ENCODE data around the gene FNDC3B. TPM values are rescaled to one million over a fixed set of nuclear protein-coding genes. Genes with fewer than 3 reads are reported as not detected.

The FNDC3B gene
- polyA plus RNA-seq, 2 of the 4 experiments (the other 2 are of a cell fraction) = 29.5 to 33.6 TPM

- no peaks in the 10 kb centered on the region for H3K9me3 ChIP-seq
- DNase-seq (ENCODE audit: low read depth in 1 of 2, low spot score in 1 of 2) (no peak), ATAC-seq (no peak), FAIRE-seq (no peak)
- H3K4me3 ChIP-seq = no peak overlapping the region
- H3K27ac ChIP-seq = no peak overlapping the region
- TF ChIP-seq HOXA7 (CRISPR knock-in tag; IDR thresholded peaks at IDR 0.05) = no peak
- no peak for TF ChIP-seq MYC (IDR thresholded peaks at IDR 0.05; ENCODE audit: borderline replicate concordance, low read length)
- no peak for TF ChIP-seq ZFP36 (IDR thresholded peaks at IDR 0.05; ENCODE audit: borderline replicate concordance, partially characterized antibody)
- TF ChIP-seq EHF (CRISPR knock-in tag; IDR thresholded peaks at IDR 0.05) = no peak
- no peak for TF ChIP-seq E2F6 (IDR thresholded peaks at IDR 0.05; ENCODE audit: borderline replicate concordance, low read depth)
- TF ChIP-seq, protein P1, sequence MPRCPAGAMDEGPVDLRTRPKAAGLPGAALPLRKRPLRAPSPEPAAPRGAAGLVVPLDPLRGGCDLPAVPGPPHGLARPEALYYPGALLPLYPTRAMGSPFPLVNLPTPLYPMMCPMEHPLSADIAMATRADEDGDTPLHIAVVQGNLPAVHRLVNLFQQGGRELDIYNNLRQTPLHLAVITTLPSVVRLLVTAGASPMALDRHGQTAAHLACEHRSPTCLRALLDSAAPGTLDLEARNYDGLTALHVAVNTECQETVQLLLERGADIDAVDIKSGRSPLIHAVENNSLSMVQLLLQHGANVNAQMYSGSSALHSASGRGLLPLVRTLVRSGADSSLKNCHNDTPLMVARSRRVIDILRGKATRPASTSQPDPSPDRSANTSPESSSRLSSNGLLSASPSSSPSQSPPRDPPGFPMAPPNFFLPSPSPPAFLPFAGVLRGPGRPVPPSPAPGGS (IDR thresholded peaks at IDR 0.05) = no peak
- no peak for TF ChIP-seq ESRRA (IDR thresholded peaks at IDR 0.05; ENCODE audit: borderline replicate concordance, low read length)
- TF ChIP-seq RAD21 (conservative IDR thresholded peaks at IDR 0.05 in 1 of 2, IDR thresholded peaks at IDR 0.05 in 1 of 2) = no peak
- TF ChIP-seq, protein P2, sequence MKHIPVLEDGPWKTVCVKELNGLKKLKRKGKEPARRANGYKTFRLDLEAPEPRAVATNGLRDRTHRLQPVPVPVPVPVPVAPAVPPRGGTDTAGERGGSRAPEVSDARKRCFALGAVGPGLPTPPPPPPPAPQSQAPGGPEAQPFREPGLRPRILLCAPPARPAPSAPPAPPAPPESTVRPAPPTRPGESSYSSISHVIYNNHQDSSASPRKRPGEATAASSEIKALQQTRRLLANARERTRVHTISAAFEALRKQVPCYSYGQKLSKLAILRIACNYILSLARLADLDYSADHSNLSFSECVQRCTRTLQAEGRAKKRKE (CRISPR knock-in tag; IDR thresholded peaks at IDR 0.05; ENCODE audit: low read depth) = no peak
- 90% methylated on average over 4 of the region's 4 CpGs for WGBS (ENCODE audit: missing lambda C conversion rate)
- ChIA-PET CTCF (no interaction called here), POLR2A (no interaction called here)
- H3K4me2 ChIP-seq = no peak overlapping the region
- H3K4me1 ChIP-seq = no peaks in the 10 kb centered on the region
Measured at GRCh38 chr3:172387728-172388127, 348.4 kb downstream of the FNDC3B start.

GRCh38 chr3:172388412-172389078 lies 349.2 kb downstream of the FNDC3B start:
- CTCF ChIA-PET = no interaction called here

GRCh38 chr3:172390792-172391191 lies 351.4 kb downstream of the FNDC3B start:
- H3K4me3 ChIP-seq = no peak overlapping the region
- CTCF ChIA-PET = no interaction called here
- ATAC-seq = no peak
- no peaks in the 10 kb centered on the region for H3K9me3 ChIP-seq
- POLR2A ChIA-PET = no interaction called here
- H3K4me2 ChIP-seq = no peak overlapping the region
- H3K4me1 ChIP-seq = no peaks in the 10 kb centered on the region
- 90% methylated on average over 5 of the region's 5 CpGs for WGBS (ENCODE audit: missing lambda C conversion rate)
- no peak overlapping the region for H3K27ac ChIP-seq
- no peak for FAIRE-seq
- no peak for DNase-seq (ENCODE audit: low read depth in 1 of 2, low spot score in 1 of 2)
- TF ChIP-seq TP53 (CRISPR knock-in tag; IDR thresholded peaks at IDR 0.05) = no peak
- TF ChIP-seq BHLHE40 (IDR thresholded peaks at IDR 0.05; ENCODE audit: low read depth, low read length) = no peak
- no peak for TF ChIP-seq EHF (CRISPR knock-in tag; IDR thresholded peaks at IDR 0.05)
- no peak for TF ChIP-seq MAFK (IDR thresholded peaks at IDR 0.05; ENCODE audit: partially characterized antibody)
- no peak for TF ChIP-seq REST (IDR thresholded peaks at IDR 0.05)
- TF ChIP-seq, protein P3, sequence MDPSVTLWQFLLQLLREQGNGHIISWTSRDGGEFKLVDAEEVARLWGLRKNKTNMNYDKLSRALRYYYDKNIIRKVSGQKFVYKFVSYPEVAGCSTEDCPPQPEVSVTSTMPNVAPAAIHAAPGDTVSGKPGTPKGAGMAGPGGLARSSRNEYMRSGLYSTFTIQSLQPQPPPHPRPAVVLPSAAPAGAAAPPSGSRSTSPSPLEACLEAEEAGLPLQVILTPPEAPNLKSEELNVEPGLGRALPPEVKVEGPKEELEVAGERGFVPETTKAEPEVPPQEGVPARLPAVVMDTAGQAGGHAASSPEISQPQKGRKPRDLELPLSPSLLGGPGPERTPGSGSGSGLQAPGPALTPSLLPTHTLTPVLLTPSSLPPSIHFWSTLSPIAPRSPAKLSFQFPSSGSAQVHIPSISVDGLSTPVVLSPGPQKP (IDR thresholded peaks at IDR 0.05; ENCODE audit: low read depth, low read length) = no peak
- no peak for TF ChIP-seq SMC3 (IDR thresholded peaks at IDR 0.05)
- TF ChIP-seq POLR2AphosphoS2 (conservative IDR thresholded peaks at IDR 0.05; ENCODE audit: low read length) = no peak
- TF ChIP-seq KDM1A (IDR thresholded peaks at IDR 0.05; ENCODE audit: low read depth) = no peak
- TF ChIP-seq ESRRA (IDR thresholded peaks at IDR 0.05; ENCODE audit: borderline replicate concordance, low read length) = no peak
- TF ChIP-seq ZSCAN20 (CRISPR knock-in tag; IDR thresholded peaks at IDR 0.05) = no peak
- TF ChIP-seq CBX8 (IDR thresholded peaks at IDR 0.05) = no peak

More at GRCh38 chr3:172388412-172389078, 349.2 kb downstream of the FNDC3B start:
- H3K4me2 ChIP-seq = no peak overlapping the region
- DNase-seq (ENCODE audit: low read depth in 1 of 2, low spot score in 1 of 2) (no peak), ATAC-seq (no peak), FAIRE-seq (no peak)
- H3K4me3 ChIP-seq = no peak overlapping the region
- POLR2A ChIA-PET = no interaction called here
- no peaks in the 10 kb centered on the region for H3K9me3 ChIP-seq
- TF ChIP-seq NFE2L2 (conservative IDR thresholded peaks at IDR 0.05; ENCODE audit: low read length) (no peak), USF2 (IDR thresholded peaks at IDR 0.05) (no peak), FOXS1 (CRISPR knock-in tag; IDR thresholded peaks at IDR 0.05) (no peak), SMC3 (IDR thresholded peaks at IDR 0.05) (no peak), ZSCAN20 (CRISPR knock-in tag; IDR thresholded peaks at IDR 0.05) (no peak)
- TF ChIP-seq, protein P2 (CRISPR knock-in tag; IDR thresholded peaks at IDR 0.05; ENCODE audit: low read depth) = no peak
- no peak overlapping the region for H3K27ac ChIP-seq
- H3K4me1 ChIP-seq = no peaks in the 10 kb centered on the region
- 90% methylated on average over 9 of the region's 10 CpGs for WGBS (ENCODE audit: missing lambda C conversion rate)

All from A549 (cell line).